Activated T-cell treated with anti-CD3 and anti-CD28 coated beads, Interleukin-2, amount 50 U/mL, for 1 hour (primary cell): Measurements from ENCODE around the gene SZT2.
"Not testable (repeated sequence)": the region's sequence is repeated elsewhere in the genome, so short reads cannot be mapped to it uniquely, and the experiment has no call there.

Experiments
- DNase-seq: peaks from one replicate; pipeline ENCODE4 v3.0.0-alpha.2; 2020

The SZT2 gene

DNA sequence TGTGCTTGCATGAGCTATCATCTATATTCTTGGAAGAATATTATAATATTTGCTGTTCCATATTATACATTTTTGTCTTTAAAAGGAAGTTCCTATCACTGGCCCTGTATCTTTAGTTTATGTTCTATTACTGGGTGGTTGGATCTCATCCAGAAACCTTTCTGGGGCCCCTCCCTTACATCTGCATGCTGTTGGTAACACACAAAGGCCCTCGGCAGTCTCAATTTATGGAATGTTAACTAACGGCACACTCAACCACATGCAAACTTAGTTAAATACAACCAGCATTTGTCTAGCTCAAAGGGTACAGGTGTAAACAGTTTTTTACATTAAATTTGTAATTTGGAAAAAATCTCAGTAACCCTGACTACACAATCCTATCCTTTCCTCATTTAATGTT lies 73.8 kb downstream of the SZT2 start:
- DNase-seq = no peak

DNA sequence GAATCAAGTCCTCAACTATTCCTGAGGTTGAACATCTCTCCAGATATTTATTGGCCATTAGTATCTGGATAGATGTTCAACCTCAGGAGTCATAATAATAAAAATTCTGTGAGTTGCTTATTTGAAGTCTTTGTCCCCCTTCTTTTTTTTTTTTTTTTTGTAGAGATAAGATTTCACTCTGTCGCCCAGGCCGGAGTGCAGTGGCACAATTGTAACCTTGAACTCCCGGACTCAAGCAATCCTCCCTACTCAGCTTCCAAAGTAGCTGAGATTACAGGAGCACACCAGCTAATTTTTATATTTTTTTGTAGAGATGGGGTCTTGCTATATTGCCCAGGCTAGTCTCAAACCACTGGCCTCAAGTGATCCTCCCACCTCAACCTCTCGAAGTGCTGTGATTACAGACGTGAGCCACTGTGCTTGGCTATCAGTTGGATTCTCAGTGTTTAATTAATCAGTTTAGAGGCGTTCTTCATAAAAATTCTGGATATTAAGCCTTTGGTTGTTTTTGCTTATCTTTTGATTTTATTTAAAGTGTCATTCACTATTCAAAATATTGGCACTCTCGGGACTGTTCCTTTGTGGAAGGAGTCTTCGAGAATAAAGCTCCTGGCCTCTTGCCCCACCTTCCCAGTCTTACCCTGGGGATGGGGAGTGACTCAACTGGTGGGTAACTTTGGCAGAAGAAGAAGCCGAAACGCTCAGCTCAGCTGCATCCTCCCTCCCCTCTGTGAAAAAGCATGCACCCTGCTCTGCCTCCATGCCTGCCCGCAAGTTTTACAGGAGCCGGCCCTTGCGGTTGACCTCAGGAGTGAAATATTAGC lies 75.2 kb downstream of the SZT2 start:
- no peak for DNase-seq

DNA sequence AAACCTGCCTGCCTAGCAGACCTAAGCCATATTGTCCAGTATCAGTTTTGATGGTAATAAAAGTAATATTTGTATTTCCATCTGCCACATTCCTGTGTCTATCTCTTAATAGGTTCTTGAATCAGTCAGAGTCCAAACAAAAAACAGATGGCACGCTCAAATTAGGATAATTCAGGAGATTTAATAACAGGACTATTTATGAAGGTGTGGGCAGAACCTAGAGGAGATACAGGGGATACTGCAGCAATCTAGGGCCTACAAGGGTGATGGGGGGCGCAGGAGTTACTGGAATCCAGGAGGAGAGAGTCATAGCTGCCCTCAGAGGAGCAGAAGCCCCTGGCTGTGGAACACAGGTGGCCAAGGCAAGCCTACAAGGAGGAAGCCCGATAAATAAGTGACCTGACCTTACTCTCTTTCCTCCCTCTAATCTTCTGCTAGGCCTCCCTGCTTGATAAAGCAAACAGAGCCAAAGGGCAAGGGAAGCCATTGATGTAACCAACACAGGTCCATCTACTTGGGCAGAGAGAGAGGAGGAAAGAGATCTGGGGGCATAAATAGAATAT lies 75.9 kb downstream of the SZT2 start:
- no peak for DNase-seq

DNA sequence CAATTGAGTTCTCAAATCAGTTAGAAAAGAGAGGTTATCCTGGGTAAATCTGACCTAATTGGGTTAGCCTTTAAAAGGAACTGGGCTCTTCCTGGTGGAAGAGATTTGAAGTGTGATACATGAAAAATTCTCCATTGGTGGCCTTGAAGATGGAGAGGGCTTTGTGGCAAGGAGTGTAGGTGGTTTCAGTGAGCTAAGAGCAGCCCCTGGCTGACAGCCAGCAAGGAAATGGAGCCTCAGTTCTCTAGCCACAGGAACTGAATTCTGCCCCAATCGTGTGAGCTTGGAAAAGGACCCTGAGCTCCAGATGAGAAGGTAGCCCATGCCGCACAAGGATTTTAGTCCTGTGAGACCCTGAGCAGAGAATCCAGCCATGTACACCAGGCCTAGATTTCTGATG lies 76.7 kb downstream of the SZT2 start:
- no peak for DNase-seq

DNA sequence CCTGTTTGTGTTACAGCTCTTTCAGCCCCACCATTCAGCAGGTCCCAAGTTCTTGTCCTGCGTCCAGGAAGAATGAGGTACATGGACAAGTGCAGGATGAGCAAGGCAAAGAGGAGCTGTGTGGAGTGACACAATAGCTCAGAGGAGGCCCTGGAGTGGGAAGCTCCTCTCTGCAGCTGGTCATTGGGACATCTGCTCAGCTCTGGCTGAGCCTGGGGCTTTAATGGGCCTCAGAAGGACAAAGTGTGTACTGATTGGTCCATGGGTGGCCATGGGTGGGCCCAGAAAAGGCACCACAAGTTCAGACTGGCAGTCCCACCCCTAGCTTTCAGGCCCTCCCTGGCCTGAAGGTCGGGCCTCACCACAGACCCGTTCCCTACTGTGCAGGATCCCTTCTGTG lies 78.7 kb downstream of the SZT2 start:
- no peak for DNase-seq

DNA sequence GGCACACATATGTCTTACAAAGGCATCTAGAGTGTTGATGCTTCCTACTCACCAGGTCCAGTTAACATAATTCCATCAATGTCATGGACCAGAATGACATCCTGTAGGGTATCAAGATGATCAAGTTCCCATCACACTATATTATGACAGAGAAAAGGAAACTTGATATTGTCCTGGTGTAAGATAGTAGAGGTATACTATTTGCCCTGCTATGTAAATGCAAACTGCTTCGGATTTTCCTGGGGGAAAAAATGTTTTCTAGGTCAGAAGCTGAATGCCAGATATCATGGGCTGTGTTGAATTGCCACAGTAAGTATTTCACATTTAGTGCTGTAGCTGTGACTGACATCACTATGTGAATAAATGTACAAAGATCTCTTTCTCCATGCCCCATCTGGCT lies 80.2 kb downstream of the SZT2 start:
- DNase-seq = no peak

DNA sequence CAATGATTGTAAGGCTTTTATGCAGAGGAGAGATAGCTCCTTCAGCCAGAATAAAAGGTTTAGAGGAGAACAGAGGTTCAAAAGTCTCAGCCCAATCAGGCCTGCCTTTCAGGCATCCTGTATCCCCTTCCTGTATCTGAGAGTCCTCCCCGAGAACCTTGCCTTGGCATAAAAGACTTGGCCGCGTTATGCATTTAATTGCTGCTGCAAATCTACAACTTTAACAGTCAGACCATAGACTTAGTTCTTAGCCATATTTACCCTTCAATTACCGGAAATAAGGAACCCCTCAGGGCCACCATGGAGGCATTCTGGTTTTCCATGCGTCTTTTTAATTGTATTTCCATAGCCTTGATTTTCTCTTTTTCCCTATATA lies 82.4 kb downstream of the SZT2 start:
- DNase-seq = no peak

DNA sequence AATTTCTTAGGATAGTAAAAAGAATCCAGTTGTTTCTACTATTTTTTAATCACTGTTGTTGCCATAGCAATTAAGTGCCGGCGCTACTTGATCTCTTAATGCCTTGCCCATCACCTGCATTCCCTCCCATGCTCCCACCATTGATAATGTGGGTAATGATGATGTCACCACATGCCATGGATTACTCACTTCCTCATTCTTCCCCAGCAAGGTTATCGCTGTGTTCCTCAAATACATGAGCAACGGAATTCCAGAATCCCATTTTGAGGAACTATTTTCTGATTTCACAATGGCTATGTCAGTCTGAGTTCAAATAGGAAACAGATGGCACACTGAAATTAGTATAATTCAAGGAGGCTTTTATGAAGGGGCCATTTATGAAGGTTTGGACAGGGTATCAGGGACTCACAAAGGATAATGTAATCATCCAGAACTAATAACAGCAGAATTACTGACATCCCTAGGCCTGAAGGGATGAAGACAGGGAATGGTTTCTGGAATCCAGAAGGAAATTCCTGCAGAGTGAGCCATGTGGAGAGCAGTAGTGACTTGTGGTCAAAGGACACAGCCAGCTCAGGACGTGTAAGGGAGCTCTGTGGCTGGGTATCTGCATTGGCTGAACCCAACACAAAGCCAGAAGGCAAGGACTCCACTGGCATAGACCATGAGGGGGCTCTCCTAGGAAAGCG lies 82.9 kb downstream of the SZT2 start:
- DNase-seq = not testable (repeated sequence)

DNA sequence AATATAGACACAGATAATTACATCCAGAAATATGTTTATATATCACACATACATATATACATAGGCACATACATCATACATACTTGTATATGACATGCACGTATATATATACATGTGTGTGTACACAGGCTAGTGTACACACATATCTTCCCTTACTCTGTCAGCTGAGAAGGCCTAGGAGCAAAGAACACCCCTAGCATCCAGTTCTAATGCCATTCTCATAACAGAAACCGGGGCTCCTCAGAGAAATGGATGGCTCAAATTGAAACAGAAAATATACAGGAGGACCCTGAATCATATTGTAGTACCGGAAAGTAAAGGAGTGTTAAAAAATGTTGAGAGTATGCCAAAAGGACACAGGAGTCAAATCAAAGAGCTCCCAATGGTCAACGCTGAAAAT lies 83.8 kb downstream of the SZT2 start:
- no peak for DNase-seq

DNA sequence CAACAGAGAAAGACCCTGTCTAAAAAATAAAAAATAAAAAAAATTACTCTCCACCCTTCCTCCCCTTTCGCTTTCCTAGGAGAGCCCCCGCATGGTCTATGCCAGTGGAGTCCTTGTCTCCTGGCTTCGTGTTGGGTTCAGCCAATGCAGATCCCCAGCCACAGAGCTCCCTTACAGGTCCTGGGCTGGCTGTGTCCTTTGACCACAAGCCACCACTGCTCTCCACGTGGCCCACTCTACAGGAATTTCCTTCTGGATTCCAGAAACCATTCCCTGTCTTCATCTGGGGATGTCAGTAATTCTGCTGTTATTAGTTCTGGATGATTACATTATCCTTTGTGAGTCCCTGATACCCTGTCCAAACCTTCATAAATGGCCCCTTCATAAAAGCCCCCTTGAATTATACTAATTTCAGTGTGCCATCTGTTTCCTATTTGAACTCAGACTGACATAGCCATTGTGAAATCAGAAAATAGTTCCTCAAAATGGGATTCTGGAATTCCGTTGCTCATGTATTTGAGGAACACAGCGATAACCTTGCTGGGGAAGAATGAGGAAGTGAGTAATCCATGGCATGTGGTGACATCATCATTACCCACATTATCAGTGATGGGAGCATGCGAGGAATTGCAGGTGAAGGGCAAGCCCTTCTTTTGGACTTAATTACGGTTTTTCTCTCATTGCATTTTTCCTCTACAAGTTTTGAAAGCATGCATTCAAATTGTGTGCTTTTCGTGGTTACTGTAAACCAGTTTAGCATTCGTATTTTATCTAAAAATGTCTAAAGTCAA lies 86.1 kb downstream of the SZT2 start:
- DNase-seq = not testable (repeated sequence)

DNA sequence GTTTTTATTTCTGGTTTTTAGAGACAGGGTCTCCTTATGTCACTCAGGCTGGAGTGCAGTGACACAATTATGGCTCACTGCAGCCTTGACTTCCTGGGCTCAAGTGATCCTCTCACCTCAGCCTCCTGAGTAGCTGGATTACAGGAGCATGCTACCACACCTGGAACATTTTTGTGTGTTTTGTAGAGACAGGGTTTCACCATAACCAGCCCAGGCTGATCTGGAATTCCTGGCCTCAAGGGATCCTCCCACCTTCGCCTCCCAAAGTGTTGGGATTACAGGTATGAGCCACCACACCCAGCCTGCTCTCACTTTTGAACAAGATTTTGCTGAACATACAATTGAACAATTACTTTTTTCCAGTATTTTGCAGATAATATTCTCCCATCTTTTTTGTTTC lies 88.0 kb downstream of the SZT2 start:
- DNase-seq = no peak

DNA sequence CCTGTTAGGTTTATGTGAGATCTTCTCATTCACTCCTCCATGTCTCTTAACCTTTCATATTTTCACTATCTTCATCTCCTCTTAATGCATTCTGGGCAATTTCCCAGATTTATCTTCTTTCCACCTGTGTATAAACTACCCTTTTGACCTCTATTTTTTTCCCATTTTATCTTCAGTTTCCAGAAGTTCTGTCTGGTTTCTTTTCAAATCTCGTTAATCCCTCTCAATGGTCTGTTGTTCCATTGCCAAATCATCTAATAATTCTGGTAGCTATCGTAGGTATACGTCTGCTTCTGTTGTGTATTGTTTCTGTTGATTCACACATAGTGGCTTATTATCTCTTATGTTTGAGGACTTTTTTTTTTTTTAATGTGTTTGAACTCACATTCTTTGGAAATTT lies 89.7 kb downstream of the SZT2 start:
- DNase-seq = no peak

DNA sequence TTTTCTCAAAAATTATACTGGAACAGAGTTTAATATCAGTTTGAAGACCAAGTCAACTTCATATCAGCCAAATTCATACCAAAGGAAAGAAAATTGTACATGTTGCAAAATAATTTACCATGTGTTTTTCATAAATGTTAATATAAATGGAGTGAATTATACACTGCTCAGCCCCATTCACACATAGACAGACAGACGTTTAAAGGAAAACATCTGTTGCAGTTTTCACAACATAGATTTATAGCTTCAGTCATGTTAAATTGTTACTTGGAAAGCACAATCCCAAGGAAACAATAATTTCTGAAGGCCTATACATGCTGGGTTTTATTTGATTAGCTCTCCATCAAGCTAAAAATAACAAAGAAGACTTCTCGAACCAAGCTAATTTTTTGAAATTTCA lies 91.8 kb downstream of the SZT2 start:
- no peak for DNase-seq

DNA sequence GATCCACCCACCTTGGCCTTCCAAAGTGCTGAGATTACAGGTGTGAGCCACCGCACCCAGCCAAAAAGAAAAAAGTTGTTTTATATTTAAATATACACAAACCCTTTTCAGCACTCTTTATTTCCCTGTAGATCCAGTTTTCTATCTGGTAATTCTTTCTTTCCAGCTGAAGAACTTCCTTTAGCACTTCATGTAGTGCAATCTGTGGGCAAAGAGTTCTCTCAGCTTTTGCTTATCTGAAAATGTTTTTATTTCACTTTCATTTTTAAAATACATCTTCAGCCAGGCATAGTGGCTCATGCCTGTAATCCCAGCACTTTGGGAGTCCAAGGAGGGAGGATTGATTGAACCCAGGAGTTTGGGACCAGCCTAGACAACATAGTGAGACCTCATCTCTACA lies 92.5 kb downstream of the SZT2 start:
- no peak for DNase-seq

DNA sequence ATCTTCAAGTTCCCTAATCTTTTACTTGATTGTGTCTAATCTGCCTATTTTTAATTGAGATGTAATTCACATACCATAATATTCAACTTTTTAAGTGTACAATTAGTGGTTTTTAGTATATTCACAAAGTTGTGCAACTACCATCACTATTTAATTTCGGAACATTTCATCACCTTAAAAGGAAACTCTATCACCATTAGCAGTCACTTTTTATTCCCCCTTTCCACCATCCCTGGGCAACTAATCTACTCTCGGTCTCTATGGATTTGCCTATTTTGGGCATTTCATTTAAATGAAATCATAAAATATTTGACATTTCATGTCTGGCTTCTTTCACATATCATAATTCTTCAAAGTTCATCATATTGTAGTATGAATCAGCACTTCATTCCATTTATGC lies 94.7 kb downstream of the SZT2 start:
- no peak for DNase-seq

DNA sequence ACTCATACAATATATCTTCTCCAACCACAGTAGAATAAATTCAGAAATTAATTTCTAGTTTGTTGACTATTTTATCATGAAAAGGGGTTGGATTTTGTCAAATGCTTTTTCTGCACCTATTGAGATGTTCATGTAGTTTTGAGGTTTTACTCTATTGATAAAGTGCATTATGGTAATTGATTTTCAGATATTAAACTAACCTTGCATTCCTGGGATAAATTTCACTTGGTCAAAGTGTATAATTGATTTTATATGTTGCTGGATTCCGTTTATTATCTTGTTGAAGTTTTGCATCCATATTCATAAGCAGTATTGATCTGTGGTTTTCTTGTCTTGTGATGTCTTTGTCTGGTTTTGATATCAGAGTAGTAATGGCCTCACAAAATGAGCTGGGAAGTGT lies 98.5 kb downstream of the SZT2 start:
- no peak for DNase-seq

DNA sequence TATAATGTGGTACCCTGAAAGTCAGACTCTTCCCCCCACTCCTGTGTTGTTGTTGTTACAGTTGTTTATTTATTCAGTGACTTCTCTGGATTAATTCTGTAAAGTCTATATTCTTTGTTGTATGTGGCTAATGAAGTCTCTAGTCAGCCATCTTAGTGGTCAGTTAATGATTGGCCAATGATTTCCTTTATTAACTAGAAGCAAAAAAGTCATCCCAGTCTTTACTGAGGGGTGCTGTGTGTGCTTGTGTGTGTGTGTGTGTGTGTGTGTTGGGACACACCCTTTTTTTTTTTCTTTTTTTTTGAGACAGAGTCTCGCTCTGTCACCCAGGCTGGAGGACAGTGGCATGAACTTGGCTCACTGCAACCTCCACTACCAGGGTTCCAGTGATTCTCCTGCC lies 101.4 kb downstream of the SZT2 start:
- DNase-seq = no peak

DNA sequence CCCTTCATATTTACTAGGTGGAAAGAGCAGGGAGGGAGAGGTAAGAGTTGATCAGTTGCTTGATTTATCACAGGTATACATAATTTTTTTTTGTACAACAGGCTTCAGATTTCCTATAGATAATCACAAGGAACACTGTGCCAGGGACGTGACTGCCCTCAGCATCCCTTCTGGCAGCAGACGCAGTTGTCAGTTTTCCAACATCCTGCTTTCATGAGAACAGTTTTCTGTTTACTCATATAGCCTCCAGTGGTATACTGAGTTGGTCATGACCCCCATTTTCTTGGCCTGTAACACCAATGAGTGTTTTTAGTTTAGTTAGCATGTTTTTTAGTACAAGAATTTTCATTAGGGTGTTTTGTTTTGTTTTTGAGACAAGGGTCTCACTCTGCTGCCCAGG lies 103.1 kb downstream of the SZT2 start:
- DNase-seq = no peak

DNA sequence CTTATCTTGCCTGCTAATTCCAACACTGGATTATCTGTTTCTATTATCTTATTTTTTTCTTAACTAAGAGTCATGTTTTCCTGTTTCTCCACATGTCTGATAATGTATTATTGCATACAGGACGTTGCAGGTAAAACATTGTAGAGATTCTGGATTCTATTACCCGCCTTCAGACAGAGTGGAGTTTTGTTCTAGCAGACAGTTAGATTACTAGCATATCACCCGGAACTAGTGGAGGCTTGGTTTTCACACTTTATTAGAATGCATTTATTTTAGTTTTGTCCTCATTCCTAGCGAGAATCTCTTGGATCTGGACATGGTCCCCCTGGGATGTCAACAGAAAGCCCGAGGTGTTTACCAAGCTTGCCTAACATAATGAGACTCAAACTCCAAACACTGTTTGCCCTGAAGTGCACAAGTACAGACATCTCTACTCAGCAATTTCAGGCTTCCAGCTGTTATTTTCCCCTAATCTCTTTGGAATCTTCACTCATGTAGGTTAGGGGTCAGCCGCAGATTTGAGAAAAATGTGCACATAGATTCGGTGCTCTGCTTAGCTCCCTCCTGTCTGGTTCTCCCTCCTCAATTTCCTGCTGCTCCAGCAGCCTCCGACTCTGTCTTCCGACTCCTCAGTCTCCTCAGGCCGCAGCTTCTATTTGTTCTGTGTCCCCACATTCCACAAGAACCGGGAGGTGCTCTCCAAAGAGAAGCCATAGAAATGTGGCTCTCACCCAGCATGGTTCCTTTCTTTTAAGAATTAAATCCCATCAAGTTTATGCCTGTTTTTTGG lies 104.2 kb downstream of the SZT2 start:
- no peak for DNase-seq

DNA sequence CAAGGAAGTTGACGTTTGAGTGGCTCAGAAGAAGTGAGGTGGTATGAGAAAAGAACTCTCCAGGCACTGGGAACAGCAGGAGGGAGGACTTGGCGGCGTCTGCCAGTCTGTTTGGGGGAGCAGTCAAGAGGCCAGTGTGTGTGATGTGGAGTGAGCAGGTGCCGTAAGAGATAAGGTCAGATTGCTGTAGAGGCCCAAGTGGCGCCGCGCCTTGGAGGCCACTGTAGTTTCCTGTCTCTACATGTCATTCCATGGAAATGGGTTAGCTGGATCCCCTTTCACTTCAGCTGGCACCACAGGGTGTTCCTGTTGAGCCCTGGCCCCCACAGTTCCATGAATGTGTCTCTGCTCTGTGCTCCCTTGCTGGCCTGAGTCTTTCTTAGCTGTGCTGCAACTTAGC lies 105.5 kb downstream of the SZT2 start:
- DNase-seq = no peak

DNA sequence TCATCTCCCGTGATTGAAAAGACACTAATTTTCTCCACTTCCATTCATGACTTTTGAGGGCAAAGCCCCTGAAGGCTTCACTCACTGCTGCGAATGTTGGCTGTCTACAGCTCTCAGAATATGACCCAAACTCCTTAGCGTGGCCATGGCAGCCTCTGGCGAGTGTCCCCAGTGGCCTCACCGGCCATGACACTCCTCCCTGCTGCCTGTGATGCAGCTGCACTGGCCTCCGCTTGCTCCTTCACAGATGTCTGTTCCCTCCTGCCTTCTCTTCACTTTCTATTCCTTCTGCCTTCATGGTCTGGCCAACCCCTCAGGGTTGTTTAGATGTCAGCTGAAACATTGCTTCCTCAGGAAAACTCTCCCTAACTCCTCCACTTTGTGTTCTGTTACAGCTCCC lies 110.2 kb downstream of the SZT2 start:
- DNase-seq = no peak

DNA sequence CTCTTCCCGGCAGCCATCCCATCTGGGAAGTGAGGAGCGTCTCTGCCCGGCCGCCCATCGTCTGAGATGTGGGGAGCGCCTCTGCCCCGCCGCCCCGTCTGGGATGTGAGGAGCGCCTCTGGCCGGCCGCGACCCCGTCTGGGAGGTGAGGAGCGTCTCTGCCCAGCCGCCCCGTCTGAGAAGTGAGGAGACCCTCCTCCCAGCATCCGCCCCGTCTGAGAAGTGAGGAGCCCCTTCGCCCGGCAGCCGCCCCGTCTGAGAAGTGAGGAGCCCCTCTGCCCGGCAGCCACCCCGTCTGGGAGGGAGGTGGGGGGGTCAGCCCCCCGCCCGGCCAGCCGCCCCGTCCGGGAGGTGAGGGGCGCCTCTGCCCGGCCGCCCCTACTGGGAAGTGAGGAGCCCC lies 112.1 kb downstream of the SZT2 start:
- DNase-seq = not testable (repeated sequence)

DNA sequence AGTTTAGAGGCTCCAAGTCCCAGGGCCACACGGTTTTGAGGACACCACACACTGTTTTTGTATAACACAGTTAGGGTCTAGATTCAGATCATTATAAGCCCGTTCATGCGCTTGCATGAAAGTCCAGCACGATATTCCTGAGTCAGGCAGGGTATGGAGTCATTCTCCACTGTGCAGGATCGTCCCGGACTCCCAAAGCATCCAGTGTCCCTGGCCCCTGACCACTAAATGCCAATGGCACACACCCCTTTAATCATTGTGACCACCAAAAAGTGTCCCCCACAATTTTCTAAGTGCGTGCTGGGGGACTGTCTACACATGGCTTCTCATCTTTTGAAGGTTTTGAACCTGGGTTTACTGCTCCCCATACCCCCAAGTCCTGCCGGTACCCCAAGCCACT lies 113.8 kb downstream of the SZT2 start:
- DNase-seq = no peak
